GM21786 (cell line): Measurements from ENCODE around the gene AIPL1.

Experiments used
- ATAC-seq: cut with Tn5 transposase; IDR thresholded peaks from one replicate; pipeline ENCODE4 v1.9.1; 2021; ENCODE audit not compliant: unreplicated experiment

The AIPL1 gene

DNA sequence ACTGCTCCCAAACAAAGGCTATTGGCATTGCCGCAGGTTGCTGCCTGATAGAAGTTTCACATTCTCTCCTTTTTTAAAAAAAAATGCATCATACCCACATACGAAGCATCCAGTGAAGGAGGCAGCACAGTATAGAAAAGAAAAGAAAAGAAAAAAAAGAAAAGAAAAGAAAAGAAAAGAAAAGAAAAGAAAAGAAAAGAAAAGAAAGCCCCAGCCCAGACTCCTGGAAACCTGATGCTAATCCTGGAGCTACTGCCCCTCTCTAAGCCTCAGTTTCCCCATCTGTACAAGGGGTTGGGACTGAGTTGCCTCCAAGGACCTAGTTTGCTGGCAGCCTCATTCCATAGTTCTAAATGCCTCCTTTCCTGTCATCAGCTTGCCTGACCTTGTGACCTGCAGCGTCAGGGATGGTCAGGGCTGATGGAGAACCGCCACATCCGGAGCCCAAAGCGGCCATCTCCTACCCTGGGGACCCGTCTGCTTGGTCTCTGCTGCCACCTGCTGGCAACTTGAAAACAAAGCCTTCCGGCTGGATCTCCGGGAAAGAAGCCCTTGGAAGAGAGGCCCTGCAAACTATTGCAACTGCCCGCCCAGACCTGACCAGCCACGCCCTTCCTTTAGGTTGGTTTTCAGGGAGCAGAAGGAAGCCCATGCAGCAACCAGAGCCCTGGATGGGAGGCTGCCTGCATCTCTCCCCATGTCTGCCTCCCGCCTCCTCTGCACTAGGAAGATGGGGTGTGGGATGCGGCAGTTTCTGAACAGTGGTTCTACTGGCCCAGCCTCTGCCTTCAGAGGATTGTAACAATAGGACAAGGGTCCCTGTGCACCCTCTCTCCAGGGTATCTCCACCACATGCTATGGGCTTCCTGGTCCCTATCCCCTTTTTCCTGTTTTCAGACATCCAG lies 13.0 kb downstream of the AIPL1 start:
- no peak for ATAC-seq

DNA sequence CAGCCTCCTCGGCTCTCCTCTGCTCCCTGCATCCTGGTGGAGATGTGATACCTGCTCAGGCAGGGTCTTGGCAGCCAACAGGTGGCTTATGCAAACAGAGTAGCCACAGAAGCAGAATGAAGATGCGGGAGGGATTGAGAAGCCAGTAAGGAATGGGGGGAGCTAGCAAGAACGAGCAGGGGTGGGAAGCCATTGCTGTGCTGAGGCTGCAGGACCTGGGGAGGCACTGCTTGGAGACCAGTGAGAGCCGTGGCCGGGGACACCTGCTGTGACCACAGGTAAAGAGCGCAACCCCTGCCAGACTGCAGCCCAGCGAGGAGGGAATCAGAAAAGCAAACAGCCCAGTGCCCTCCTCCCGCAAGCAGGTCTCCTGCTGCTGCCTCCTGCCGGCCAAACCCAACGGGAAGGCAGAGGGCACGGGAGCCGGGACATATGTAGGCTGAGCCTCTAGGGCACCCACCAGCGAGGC lies 14.7 kb downstream of the AIPL1 start:
- no peak for ATAC-seq

DNA sequence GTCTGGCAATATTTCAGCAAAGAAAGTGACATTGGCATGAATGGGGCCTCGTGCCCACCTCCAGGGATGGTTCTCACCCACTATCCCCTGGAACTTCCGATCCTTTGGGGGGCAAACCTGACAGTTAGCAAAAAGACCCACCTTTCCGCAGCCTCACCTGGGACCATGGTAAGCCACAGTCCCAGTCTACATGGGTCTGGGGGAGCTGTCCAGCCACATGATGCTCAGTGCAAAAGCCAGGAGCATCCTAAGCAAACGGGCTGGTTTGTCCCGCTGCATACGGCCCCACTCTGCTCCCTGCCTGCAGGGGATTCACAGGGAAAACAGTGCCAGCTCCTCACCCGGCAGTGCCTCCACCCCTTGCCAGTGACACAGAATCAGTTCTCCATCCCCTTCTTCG lies 19.3 kb downstream of the AIPL1 start:
- no peak for ATAC-seq

DNA sequence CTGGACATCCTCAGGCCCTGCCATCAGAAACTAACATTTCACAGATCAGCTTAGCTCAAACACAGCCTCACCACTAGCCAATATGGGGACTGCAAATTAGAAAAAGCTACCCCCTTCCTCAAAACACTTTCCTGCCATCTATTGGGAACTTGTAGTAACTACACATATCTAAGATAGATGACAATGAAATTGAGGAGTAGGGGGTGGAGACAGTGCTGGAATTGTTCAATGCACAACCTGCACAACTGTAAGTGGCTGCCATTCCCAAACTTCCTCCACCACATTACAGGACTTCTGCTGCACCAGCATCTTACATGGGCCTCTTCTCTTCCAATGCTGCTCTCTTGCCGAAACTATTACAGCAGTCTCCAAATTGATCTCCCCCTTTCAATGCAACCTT lies 21.9 kb downstream of the AIPL1 start:
- no peak for ATAC-seq

DNA sequence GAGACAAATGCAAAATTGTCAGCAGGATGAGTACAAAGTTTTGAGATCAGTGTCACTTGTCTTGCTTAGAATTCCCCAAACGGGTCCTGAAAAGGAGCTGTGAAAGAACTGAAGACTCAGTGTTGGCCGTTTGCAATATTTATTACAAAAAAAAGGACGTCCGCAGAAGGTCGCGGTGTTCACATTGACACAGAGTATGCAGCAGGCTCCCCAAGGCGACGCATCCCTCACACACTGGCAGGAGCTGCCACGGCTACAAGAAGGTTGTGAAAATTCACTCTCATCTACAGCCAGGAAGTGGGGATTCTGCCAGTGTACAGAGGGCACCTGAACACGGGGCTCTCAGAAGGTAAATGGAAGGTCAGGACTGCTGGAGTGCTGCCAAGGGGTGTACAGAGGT lies 26.2 kb downstream of the AIPL1 start:
- ATAC-seq = no peak

DNA sequence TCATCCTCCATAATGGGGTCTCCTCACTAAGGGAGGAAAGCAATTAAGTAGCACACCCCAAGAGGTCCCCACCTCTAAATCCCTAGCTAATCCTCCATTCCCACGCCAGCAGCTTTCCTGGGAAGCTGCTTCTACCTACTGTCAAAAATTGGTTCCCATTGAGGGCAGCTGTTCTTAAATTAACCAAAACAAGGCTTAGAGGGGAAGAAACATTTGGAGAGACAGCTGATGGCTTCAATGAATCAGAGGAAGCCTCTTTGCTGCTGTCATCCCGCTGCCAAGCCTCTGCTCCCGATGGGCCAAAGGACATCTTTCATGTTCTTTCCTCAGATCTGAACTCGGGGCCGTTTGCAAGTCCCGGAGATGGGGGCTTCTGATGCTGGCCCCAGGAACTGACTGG lies 26.6 kb downstream of the AIPL1 start:
- no peak for ATAC-seq

DNA sequence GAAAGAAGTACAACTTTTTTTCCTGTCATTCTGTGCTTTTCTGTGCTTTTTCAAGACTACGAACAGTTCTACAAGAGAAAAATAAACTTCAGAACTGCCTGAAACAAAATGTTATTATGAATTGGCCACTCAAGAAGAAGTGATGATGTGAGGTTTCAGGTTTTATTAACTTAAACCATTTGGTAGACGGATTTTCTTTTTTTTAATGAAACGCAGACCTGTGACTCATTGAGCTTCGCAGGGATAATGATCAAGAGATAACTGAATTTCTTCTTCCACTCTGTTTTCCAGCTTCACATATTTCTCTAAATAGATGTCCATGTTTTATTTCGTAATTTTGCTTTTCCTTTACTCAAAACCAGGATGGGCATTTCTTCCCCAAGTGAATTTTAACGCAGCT lies 32.7 kb downstream of the AIPL1 start:
- ATAC-seq = no peak

DNA sequence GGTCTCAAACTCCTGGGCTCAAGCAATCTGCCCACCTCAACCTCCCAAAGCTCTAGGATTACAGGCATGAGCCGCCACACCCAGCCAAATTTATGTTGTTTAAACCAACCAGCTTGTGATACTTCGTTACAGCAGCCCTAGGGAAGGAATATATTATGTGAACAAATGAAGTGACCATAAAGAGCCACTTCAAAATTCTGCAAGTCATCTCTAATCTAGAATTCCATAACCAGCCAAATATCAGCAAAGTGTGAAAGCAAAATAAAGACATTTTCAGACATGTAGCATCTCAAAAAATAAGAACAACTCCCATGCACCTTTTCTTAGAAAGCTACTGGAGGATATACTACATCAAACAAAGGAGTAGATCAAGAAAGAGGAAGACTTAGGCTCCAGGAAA lies 36.0 kb downstream of the AIPL1 start:
- no peak for ATAC-seq

DNA sequence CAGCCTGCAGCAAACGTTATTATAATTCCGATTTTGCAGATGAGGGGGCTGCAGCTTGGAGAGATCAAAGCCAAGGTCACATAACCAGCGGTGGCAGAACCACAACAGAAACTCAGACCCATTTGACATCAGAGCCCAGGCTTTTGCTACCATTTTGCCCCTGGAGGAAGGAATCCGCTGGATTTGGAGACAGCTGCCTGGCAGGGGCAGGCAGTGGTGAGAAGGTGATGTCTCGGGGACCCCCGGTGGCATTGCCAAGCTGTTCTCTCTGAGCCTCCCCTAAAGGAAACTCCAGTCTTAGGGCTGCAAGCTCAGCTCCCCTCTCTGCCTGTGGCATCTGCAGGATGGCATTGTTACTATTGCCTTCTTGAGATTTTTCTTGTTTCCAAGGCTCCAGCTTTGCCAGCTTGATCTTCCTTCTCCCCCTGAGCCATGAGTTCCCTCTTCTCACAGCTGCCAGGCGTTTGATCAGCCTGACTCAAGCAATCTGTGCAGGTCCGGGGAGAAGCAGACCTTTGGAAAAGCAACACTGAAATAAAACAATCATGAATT lies 40.8 kb downstream of the AIPL1 start:
- no peak for ATAC-seq

DNA sequence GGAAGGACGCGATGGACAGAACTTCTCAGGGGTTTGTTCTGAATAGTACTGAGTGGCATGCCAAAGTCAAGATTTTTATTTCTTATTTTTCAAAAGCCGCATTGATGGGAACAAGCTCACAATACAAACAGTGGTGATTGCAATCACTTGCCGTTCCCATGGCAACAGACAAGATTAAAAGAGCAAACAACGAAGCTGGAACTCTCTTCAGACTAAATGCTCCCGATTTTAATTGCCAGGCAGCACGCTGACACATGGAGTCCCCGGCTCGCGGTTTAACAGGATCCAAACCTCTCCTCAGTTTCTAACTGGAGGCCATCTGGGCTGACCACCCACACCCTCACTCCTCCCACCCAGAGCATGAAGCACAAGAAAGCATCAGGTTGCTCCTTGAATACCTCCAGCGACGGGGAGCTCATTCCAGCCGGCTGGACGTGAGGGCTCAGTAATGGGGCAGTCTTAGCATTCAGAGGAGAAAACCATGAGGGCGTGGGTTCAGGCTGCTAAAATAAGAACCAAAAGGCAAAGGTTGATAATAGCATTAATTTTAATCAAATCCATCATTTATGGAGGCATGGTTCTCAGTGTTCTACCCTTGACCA lies 41.5 kb downstream of the AIPL1 start:
- ATAC-seq = no peak

DNA sequence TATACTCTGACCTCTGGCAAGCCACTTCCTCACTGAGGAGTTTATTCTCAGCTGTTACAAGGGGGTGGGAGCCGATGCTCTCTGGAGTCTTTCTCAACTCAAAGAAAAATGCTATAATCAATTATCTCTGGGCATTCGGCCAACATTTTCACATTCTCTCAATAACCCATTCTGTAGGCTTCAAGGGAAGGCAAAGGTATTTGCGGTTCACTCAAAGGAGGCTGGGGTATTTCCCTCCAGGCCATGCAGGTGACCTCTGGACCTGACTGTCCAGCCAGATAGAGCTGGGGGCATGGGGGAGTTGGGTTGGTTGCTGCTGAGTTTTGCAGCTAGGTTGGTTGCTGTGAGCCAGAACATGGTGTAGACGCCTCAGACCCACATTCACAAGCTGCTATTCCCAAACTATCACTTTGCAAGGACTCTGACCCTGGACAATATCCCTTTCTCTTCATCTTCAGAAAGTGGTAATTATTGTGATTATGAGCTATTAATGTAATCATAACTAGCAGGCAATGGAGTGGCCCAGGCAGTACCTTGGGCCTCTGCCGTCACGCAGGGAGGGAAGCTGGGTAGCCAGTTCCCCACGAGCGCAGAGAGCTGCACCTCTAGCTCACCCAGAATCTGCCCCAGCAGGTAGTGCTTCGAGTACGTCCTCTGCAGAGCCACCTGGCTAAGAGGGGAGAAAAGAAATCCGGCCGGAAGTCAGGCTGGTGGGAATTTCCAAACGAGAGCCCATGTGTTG lies 42.1 kb downstream of the AIPL1 start:
- no peak for ATAC-seq

DNA sequence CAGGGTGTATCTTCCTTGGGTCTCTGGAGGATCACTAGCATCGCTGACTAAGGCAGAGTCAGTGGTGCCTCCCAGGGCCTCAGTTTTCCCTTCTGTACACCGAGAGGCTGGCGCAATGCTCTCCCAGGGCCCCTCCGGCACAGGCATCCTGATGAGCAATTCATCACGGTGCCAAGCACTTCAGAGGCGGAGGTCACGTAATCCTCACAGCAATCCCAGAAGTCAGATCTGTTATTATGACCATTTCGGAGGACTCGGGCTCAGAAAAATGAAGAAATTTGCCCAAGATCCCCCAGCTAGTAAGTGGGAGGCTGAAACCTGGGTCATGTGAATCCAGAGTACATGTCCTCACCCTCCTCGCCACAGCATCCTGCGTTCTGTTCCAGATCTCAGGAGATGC lies 46.5 kb downstream of the AIPL1 start:
- no peak for ATAC-seq

DNA sequence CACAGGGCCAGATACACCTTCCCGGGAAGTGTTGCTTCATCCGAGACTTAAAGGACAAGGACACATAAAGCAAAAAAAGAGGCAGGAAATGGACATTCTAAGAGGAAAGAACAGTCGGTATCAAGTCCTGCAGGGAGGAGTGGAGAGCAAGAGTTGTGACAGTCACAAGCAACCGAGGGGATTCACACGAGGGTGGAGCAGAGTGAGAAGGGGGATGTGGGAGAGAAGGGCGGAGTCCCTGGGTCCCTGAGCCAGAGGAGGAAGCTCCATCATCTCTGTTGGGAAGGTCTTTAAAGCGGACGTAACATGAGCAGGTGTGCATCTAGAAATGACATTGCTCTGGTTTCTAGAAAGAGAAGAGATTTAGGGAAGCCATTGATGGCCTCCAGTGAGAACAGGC lies 47.1 kb downstream of the AIPL1 start:
- no peak for ATAC-seq

DNA sequence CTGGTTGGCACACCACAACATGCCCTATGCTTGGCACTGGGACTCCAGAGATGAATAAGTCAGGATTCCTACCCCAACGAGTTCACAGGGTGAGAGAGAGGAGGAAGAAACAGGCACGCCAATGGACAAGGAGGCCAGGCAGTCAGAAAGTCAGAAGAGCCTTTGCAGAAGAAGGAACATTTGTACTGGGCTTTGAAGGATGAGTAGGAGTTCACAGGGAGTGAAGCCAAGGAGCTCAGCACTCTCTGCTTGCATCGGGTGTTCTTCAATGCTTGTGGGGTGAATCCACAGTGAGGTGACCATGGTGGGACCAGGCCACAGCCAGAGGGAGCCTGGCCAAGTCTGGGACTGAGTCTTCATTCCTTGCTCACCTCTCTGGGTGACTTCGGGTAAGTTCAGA lies 47.5 kb downstream of the AIPL1 start:
- ATAC-seq = no peak

DNA sequence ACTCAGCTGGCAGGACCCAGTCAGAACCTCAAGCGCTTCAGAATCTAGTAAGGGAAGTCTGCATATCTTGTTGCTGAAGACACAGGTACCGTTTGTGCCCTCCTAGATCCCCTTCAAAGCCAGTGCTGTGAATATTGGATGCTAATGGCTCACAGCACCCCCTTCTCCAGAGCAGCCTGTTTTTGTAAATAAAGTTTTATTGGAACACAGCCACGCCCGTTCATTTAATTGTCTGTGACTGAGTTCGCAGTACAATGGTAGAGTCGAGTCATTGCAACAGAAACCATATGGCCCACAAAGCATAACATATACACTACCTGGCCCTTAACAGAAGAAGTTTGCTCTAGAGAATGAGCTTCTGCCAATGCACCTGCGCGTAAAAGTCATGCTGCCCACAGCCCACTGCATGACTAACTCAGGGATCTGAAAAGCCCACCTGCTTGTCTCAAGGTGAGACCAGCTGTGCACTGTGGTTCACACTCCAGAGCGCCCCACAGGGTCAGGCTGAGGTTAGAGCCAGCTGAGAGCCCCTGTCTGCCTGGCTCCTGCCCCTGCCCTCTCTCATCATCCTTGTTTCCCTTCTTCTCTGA lies 48.8 kb downstream of the AIPL1 start:
- no peak for ATAC-seq

DNA sequence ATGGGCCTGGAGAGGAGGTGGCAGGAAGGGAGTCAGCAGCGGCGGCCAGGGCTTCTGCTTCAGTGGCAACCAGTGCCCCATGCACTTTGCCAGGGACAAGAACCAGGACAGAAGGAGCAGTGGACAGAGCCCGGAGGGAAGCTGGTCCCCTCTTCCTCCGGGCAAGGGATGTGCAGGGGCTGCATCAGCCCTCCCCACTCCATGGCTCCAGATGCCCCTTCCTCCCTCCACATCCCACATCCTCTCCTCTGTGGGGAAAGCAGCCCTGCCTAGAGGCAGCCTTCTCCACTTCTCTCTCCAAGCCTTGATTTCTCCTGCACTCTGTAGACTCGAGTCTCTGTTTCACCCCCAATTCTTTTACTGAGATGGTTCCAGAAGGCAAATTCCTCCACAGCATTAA lies 50.4 kb downstream of the AIPL1 start:
- ATAC-seq = no peak

DNA sequence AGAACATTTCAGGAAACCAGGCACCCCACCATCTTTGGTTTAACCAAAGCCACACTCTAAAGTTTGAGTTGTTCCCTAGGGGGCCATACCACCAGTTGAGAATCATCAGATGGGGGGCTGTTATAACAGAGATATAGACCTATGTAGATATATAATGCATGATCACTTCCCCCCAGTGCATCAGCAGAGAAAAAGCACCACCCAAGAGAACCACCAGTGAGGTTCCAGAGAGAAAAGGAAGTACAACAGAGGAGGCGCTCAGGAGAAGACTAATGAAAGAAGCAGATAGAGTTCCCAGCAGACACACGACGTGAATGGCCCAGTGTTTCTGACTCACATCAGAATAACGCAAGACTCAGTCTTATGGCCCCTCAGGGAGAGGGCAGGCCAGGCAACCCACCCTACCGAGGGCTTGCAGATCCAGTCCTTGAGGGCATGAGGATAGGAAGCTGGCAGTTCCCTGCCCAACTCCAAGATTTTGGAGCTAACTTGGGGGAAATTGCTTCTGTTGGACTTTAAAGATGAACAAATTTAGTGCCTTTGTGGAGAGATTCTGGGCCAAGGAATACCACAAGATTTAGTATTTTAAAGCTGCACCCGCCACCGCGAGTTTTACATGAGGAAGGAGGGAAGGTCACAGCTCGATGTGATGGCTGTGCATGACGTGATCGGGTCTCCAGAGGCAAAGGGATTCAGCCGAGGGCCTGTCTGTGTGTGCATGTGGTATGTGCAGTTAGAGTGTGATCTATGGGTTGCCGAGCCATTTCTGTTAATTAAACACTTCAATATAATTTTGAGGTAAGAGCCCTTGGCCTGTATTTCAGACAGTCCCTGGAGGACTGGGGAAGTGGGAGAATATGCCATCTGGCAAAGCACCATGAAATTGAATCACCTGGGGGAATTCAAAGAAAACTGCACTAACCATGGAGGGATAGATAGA lies 53.1 kb downstream of the AIPL1 start:
- no peak for ATAC-seq

DNA sequence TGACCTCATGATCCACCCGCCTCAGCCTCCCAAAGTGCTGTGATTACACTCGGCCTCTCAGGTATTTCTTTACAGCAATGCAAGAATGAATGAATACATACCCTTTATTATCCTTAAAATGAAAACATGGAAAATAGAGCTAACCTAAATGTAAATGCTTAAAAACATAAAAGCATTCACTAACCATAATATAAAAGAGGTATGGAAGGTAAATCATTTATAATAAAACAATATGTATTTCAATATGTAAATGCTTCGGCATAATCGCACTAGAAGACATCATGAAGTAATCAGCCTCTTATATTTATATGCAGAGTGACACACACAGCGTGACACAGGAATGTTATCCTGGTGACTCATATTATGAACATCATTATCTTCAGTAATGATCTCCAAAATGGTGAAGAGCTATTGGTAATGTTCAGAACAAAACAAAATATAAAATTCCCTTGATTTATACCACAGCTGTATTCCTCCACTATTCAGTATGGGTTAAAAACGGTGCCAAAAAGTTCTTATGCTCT lies 53.9 kb downstream of the AIPL1 start:
- no peak for ATAC-seq

DNA sequence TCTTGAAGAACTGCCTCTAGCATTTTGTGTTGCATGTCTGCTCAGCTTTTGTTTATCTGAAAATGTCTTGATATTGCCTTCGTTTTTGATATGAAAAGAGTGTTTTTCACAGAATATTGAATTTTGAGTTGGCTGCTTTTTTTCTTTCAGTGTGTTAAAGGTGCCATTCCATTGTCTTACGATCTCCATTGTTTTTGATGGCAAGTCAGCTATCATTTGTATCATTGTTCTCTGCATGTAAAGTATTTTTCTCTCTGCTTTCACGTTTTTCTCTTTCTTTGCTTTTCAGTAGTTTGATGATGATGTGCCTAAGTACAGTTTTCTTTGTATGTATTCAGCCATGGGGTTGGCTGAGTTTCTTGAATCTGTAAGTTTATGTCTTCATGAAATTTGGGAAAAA lies 57.0 kb downstream of the AIPL1 start:
- no peak for ATAC-seq

DNA sequence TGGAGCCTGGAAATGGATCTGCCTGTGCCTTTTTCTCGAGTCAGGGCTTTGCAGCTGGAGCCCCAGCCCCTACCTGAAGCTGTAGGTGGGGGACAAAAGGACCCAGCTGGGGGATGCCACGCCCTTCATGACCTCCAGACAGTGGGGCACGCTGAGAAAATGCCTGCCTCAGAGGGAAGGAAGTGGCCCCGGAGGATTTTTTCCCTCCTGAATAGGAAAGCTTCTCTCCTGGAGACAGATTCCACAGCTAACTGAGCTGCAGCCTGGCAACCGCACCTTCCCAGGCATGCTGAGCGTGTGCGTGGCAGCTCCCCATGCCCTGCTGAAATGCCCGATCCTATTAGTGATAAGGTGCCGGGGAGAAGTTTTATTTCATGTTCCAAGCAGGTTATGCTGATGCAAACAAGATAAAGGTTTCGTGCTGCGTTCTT lies 58.0 kb downstream of the AIPL1 start:
- ATAC-seq = no peak
